GM23338 (cell line): ENCODE data around the gene MAGOH.
"Not testable (repeated sequence)": the region's sequence is repeated elsewhere in the genome, so short reads cannot be mapped to it uniquely, and the experiment has no call there.

Experiments
- EZH2 ChIP-seq: fragments of 200-600 bp; sonication (generic); IDR thresholded peaks from one replicate; pipeline ENCODE4 v1.8.0; 2017; ENCODE audit warnings: antibody characterized with exemption, mild to moderate bottlenecking, low read depth; ENCODE audit not compliant: unreplicated experiment
- EZH2phosphoT487 ChIP-seq: fragments of 200-600 bp; sonication (generic); IDR thresholded peaks from one replicate; pipeline ENCODE4 v1.8.1; 2018; ENCODE audit warnings: antibody characterized with exemption; ENCODE audit not compliant: unreplicated experiment
- JUNB ChIP-seq: IDR thresholded peaks from one replicate; pipeline ENCODE4 v1.6.1; 2016; ENCODE audit warnings: antibody characterized with exemption; ENCODE audit not compliant: unreplicated experiment
- POLR2AphosphoS5 ChIP-seq: IDR thresholded peaks from 2 replicates; pipeline ENCODE4 v1.6.1; 2016; ENCODE audit warnings: antibody characterized with exemption, low read depth
- TF ChIP-seq, protein P1 (sequence below), 2 experiments: fragments of 200-600 bp in 1 of 2; sonication (generic) in 1 of 2; conservative IDR thresholded peaks; 2 replicates each; pipeline versions ENCODE4 v1.5.1 to v1.6.1; 2016 to 2017; ENCODE audit warnings: antibody characterized with exemption in 2 of 2, low read depth in 2 of 2, mild to moderate bottlenecking in 2 of 2, moderate library complexity in 1 of 2
- TF ChIP-seq, protein P2 (sequence below): IDR thresholded peaks from one replicate; pipeline ENCODE4 v1.6.1; 2018; ENCODE audit warnings: antibody characterized with exemption; ENCODE audit not compliant: unreplicated experiment

DNA sequence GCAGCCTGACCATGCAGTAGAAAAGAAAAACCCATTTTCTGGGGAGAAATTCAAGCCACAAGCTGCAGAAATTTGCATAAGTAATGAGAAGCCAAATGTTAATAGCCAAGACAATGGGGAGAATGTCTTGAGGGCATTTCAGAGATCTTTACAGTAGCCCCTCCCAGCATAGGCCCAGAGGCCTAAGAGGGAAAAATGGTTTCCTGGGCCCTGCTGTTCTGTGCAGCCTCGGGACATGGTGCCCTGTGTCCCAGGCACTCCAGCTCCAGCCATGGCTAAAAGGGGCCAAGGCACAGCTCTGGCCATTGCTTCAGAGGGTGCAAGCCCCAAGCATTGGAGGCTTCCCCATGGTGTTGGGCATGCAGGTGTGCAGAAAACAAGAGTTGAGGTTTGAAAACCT is 32.8 kb downstream of the MAGOH start:
- TF ChIP-seq, protein P1, sequence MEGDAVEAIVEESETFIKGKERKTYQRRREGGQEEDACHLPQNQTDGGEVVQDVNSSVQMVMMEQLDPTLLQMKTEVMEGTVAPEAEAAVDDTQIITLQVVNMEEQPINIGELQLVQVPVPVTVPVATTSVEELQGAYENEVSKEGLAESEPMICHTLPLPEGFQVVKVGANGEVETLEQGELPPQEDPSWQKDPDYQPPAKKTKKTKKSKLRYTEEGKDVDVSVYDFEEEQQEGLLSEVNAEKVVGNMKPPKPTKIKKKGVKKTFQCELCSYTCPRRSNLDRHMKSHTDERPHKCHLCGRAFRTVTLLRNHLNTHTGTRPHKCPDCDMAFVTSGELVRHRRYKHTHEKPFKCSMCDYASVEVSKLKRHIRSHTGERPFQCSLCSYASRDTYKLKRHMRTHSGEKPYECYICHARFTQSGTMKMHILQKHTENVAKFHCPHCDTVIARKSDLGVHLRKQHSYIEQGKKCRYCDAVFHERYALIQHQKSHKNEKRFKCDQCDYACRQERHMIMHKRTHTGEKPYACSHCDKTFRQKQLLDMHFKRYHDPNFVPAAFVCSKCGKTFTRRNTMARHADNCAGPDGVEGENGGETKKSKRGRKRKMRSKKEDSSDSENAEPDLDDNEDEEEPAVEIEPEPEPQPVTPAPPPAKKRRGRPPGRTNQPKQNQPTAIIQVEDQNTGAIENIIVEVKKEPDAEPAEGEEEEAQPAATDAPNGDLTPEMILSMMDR (conservative IDR thresholded peaks at IDR 0.05; ENCODE audit: low read depth in 2 of 2), result not testable (repeated sequence)
- not testable (repeated sequence) for TF ChIP-seq POLR2AphosphoS5, JUNB, EZH2, EZH2phosphoT487
- TF ChIP-seq, protein P2, sequence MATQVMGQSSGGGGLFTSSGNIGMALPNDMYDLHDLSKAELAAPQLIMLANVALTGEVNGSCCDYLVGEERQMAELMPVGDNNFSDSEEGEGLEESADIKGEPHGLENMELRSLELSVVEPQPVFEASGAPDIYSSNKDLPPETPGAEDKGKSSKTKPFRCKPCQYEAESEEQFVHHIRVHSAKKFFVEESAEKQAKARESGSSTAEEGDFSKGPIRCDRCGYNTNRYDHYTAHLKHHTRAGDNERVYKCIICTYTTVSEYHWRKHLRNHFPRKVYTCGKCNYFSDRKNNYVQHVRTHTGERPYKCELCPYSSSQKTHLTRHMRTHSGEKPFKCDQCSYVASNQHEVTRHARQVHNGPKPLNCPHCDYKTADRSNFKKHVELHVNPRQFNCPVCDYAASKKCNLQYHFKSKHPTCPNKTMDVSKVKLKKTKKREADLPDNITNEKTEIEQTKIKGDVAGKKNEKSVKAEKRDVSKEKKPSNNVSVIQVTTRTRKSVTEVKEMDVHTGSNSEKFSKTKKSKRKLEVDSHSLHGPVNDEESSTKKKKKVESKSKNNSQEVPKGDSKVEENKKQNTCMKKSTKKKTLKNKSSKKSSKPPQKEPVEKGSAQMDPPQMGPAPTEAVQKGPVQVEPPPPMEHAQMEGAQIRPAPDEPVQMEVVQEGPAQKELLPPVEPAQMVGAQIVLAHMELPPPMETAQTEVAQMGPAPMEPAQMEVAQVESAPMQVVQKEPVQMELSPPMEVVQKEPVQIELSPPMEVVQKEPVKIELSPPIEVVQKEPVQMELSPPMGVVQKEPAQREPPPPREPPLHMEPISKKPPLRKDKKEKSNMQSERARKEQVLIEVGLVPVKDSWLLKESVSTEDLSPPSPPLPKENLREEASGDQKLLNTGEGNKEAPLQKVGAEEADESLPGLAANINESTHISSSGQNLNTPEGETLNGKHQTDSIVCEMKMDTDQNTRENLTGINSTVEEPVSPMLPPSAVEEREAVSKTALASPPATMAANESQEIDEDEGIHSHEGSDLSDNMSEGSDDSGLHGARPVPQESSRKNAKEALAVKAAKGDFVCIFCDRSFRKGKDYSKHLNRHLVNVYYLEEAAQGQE, result not testable (repeated sequence)
